HCT116 (cell line): ENCODE measurements around the gene MICA. TPM values are rescaled to one million over a fixed set of nuclear protein-coding genes. Genes with fewer than 3 reads are reported as not detected.
"Not testable (repeated sequence)": the region's sequence is repeated elsewhere in the genome, so short reads cannot be mapped to it uniquely, and the experiment has no call there.

Experiments used
- ATAC-seq: fragments of 200-7000 bp; cut with Tn5 transposase; 2 replicates; pipeline ENCODE4 v1.9.1; 2020; ENCODE audit warnings: mild to moderate bottlenecking, moderate library complexity
- BruUV-seq: library from RNA; stranded (reverse); fragments of 400-500 nt; replicated peaks from 2 replicates; lab custom pipeline; 2021; lab: Mats Ljungman, UMichigan
- CTCF ChIA-PET: fragments of 300-600 bp; sonication (Branson Sonifier 250); formaldehyde crosslinking; loops from one replicate; lab custom pipeline; 2021; ENCODE audit warnings: antibody characterized with exemption; lab: Charles Lee
- POLR2A ChIA-PET: fragments of 300-600, 350-600 bp; sonication (Branson Sonifier 250); formaldehyde crosslinking; loops from one replicate; lab custom pipeline; 2021; ENCODE audit warnings: antibody characterized with exemption; lab: Charles Lee
- RAD21 ChIA-PET, 2 experiments: fragments of 300-600 bp; sonication (Branson Sonifier 250); formaldehyde crosslinking; loops; one replicate each; lab custom pipeline; 2023; ENCODE audit warnings: low total read pairs in 2 of 2; ENCODE audit not compliant: uncharacterized antibody in 2 of 2, unreplicated experiment in 2 of 2, low non-redundant PET in 1 of 2; lab: Charles Lee
- DNase-seq: peaks from one replicate; pipeline ENCODE4 v3.0.0-alpha.2; 2010; ENCODE audit warnings: low read depth, low spot score
- H2AFZ ChIP-seq: fragments of 200-600 bp; shearing (Covaris generic), sonication (generic); 2 replicates; pipeline ENCODE4 v1.6.1; 2017; ENCODE audit warnings: low read depth, mixed run types, mixed read lengths, antibody characterized with exemption, low read length; ENCODE audit not compliant: poor library complexity, severe bottlenecking
- H3K27ac ChIP-seq: 2 replicates; pipeline ENCODE4 v1.5.1; 2012; ENCODE audit warnings: low read depth, low read length
- H3K27me3 ChIP-seq: fragments of 200-600 bp; sonication (generic); 2 replicates; pipeline ENCODE4 v1.6.1; 2016; ENCODE audit warnings: mixed run types, low read length, mixed read lengths; ENCODE audit not compliant: insufficient read depth
- H3K36me3 ChIP-seq, 2 experiments: fragments of 200-500 bp in 1 of 2; fragments of 200-600 bp in 1 of 2; sonication (Bioruptor generic) in 1 of 2; sonication (generic) in 1 of 2; 2 replicates each; pipeline versions ENCODE4 v1.5.1 to v1.6.1; 2014 to 2016; ENCODE audit warnings: low read length in 2 of 2, inconsistent platforms in 1 of 2, mixed read lengths in 1 of 2, mixed run types in 1 of 2; ENCODE audit not compliant: insufficient read depth in 2 of 2, control insufficient read depth in 1 of 2
- H3K4me1 ChIP-seq, 2 experiments: fragments of 200-600 bp in 1 of 2; sonication (generic) in 1 of 2; 2 replicates each; pipeline versions ENCODE4 v1.5.1 to v1.6.1; 2012 to 2017; ENCODE audit warnings: low read length in 2 of 2, inconsistent platforms in 1 of 2, mild to moderate bottlenecking in 1 of 2, mixed read lengths in 1 of 2, mixed run types in 1 of 2, moderate library complexity in 1 of 2; ENCODE audit not compliant: insufficient read depth in 2 of 2, control insufficient read depth in 1 of 2
- H3K4me2 ChIP-seq: fragments of 200-600 bp; sonication (generic); 2 replicates; pipeline ENCODE4 v1.6.1; 2017; ENCODE audit warnings: mixed run types, low read length, mixed read lengths
- H3K4me3 ChIP-seq, 2 experiments: fragments of 200-600 bp in 1 of 2; sonication (generic) in 1 of 2; replicated peaks in 1 of 2; 2 replicates each; pipeline ENCODE4 v1.5.1; 2011 to 2016; ENCODE audit warnings: low read length in 2 of 2, control low read depth in 1 of 2, low read depth in 1 of 2, mild to moderate bottlenecking in 1 of 2, mixed read lengths in 1 of 2, mixed run types in 1 of 2
- H3K79me2 ChIP-seq: fragments of 200-600 bp; sonication (generic); 2 replicates; pipeline ENCODE4 v1.6.1; 2017; ENCODE audit warnings: mild to moderate bottlenecking, mixed run types, low read length, moderate library complexity, mixed read lengths; ENCODE audit not compliant: insufficient read depth
- H3K9ac ChIP-seq: fragments of 200-600 bp; sonication (generic); 2 replicates; pipeline ENCODE4 v1.6.1; 2016; ENCODE audit warnings: low read length, mixed read lengths
- H3K9me2 ChIP-seq: fragments of 200-600 bp; sonication (generic), shearing (Covaris generic); 2 replicates; pipeline ENCODE4 v1.6.1; 2017; ENCODE audit warnings: mixed run types, mild to moderate bottlenecking, moderate library complexity; ENCODE audit not compliant: insufficient read depth
- H3K9me3 ChIP-seq, 2 experiments: fragments of 200-500 bp in 1 of 2; fragments of 200-600 bp in 1 of 2; sonication (Bioruptor generic) in 1 of 2; sonication (generic) in 1 of 2; 2 replicates each; pipeline ENCODE4 v1.6.1; 2014 to 2017; ENCODE audit warnings: low read length in 2 of 2, mixed read lengths in 2 of 2, inconsistent platforms in 1 of 2, low read depth in 1 of 2, mild to moderate bottlenecking in 1 of 2, mixed run types in 1 of 2, moderate library complexity in 1 of 2; ENCODE audit not compliant: control insufficient read depth in 1 of 2, insufficient read depth in 1 of 2
- H4K20me1 ChIP-seq: fragments of 200-600 bp; sonication (generic), shearing (Covaris generic); 2 replicates; pipeline ENCODE4 v1.6.1; 2017; ENCODE audit warnings: mixed run types, mild to moderate bottlenecking, moderate library complexity; ENCODE audit not compliant: insufficient read depth
- CBX3 ChIP-seq: IDR thresholded peaks from 2 replicates; pipeline ENCODE4 v1.6.1; 2012; ENCODE audit warnings: low read depth
- RAD21 ChIP-seq: IDR thresholded peaks from 2 replicates; pipeline ENCODE4 v1.6.1; 2012; ENCODE audit warnings: low read depth, mild to moderate bottlenecking
- SP1 ChIP-seq: IDR thresholded peaks from 2 replicates; pipeline ENCODE4 v1.6.1; 2012; ENCODE audit warnings: low read depth
- TCF7L2 ChIP-seq: IDR thresholded peaks from 2 replicates; pipeline ENCODE4 v1.7.0; 2011; ENCODE audit warnings: borderline replicate concordance, inconsistent platforms; ENCODE audit not compliant: insufficient read depth, insufficient read length; ENCODE audit errors: extremely low read depth
- ZFX ChIP-seq: fragments of 450-650 bp; IDR thresholded peaks from 2 replicates; pipeline ENCODE4 v1.6.1; 2017
- ZNF274 ChIP-seq: fragments of 200-500 bp; sonication (Bioruptor generic); IDR thresholded peaks from 2 replicates; pipeline ENCODE4 v1.6.1; 2014; ENCODE audit warnings: mild to moderate bottlenecking, low read depth, low read length, inconsistent platforms
- intact Hi-C: fragments of 100-400 bp; cut with micrococcal nuclease; formaldehyde crosslinking; loops from 2 replicates; pipeline ENCODE4 v1.10.0; 2022
- total RNA-seq: library from RNA; stranded (reverse); gene quantifications from one replicate; pipeline ENCODE4 v1.2.1, GENCODE V29; 2021; ENCODE audit not compliant: unreplicated experiment
- TF ChIP-seq, protein P1 (sequence below): IDR thresholded peaks from 2 replicates; pipeline ENCODE4 v1.6.1; 2012

The MICA gene
- total RNA-seq, 1 experiment from 2014 or later: 24.1 TPM

DNA sequence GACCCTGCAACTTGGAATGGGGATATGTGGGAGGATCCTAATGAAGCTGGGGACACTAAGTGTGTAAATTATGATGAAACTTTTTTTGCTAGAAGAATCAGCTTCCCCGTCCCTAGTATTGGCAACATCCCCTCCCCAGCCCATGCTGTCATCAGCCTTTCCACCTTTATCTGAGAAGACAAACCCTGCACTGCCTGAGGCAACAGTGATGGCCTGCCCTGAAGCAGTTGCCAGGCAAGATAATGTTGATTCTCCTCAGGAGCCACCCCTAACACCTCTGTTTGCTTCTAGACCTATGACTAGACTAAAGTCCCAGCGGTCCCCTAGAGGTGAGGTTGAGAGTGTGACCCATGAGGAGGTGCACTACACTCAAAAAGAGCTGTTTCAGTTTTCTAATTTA, 27.1 kb downstream of the MICA start:
- ChIA-PET RAD21 (no interaction called here), POLR2A (no interaction called here), CTCF (no interaction called here)
- no peaks in the 10 kb centered on the region for H3K36me3 ChIP-seq
- H2AFZ ChIP-seq: no peak overlapping the region
- no peaks in the 10 kb centered on the region for H3K9me2 ChIP-seq
- intact Hi-C loops: no loop called here
- no peaks in the 10 kb centered on the region for H3K79me2 ChIP-seq
- TF ChIP-seq TCF7L2 (no peak), RAD21 (no peak), ZNF274 (no peak), ZFX (no peak), CBX3 (no peak), SP1 (no peak)
- TF ChIP-seq, protein P1, sequence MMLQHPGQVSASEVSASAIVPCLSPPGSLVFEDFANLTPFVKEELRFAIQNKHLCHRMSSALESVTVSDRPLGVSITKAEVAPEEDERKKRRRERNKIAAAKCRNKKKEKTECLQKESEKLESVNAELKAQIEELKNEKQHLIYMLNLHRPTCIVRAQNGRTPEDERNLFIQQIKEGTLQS: no peak
- no peaks in the 10 kb centered on the region for H3K4me1 ChIP-seq
- H3K4me2 ChIP-seq: no peak overlapping the region
- no peaks in the 10 kb centered on the region for H3K27me3 ChIP-seq
- no TSS peak for BruUV-seq
- no peaks in the 10 kb centered on the region for H4K20me1 ChIP-seq
- no peak for ATAC-seq
- H3K4me3 ChIP-seq: no peak overlapping the region
- H3K27ac ChIP-seq: no peak overlapping the region
- H3K9ac ChIP-seq: no peak overlapping the region
- H3K9me3 ChIP-seq: no peaks in the 10 kb centered on the region
- no peak for DNase-seq

DNA sequence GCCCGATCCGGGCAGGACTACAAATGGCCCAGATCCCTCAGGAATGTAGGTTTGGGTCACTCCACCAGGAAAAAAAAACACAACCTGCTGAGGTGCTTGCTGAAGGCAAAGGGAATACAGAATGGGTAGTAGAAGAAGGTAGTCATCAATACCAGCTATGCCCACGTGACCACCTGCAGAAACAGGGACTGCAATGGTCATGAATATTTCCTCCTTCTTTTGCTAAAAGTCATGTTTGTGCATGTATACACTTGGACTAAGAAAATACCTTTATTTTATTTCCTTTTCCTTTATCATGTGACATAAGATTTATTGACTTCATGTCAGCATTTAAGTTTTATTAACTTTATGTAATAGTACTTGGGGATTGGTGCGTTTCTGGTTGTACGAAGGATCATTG, 31.7 kb downstream of the MICA start:
- H3K27ac ChIP-seq, H3K27me3 ChIP-seq, BruUV-seq, H3K4me2 ChIP-seq, H4K20me1 ChIP-seq, intact Hi-C loops, H3K79me2 ChIP-seq, H3K36me3 ChIP-seq, CTCF ChIA-PET, POLR2A ChIA-PET, H3K9ac ChIP-seq, H2AFZ ChIP-seq, DNase-seq, RAD21 ChIA-PET, H3K4me1 ChIP-seq, H3K9me2 ChIP-seq, H3K9me3 ChIP-seq, ATAC-seq, H3K4me3 ChIP-seq: not testable (repeated sequence)
